H9 (cell line): Measurements from ENCODE around the gene FNIP2. TPM values are rescaled to one million over a fixed set of nuclear protein-coding genes. Genes with fewer than 3 reads are reported as not detected.

ENCODE experiments used
- DNase-seq: peaks from one replicate; pipeline ENCODE4 v3.0.0-alpha.2; 2017
- H2AFZ ChIP-seq: one replicate; pipeline ENCODE4 v1.6.1; 2013; ENCODE audit warnings: mild to moderate bottlenecking, low read length, control low read depth, moderate library complexity
- H2AK5ac ChIP-seq: 2 replicates; pipeline ENCODE4 v1.6.1; 2013; ENCODE audit warnings: low read length, control low read depth, mixed read lengths; ENCODE audit not compliant: insufficient read length
- H2BK120ac ChIP-seq: one replicate; pipeline ENCODE4 v1.6.1; 2013; ENCODE audit warnings: low read depth, mild to moderate bottlenecking, low read length, control low read depth, inconsistent platforms; ENCODE audit not compliant: poor library complexity, severe bottlenecking
- H2BK12ac ChIP-seq: 2 replicates; pipeline ENCODE4 v1.6.1; 2013; ENCODE audit warnings: low read length, control low read depth, mixed read lengths, low read depth; ENCODE audit not compliant: insufficient read length
- H2BK15ac ChIP-seq: 2 replicates; pipeline ENCODE4 v1.6.1; 2013; ENCODE audit warnings: low read depth, low read length, control low read depth
- H2BK20ac ChIP-seq: one replicate; pipeline ENCODE4 v1.6.1; 2013; ENCODE audit warnings: low read depth, mild to moderate bottlenecking, low read length, control low read depth, inconsistent platforms; ENCODE audit not compliant: poor library complexity, severe bottlenecking
- H2BK5ac ChIP-seq: 2 replicates; pipeline ENCODE4 v1.6.1; 2013; ENCODE audit warnings: low read length, control low read depth, mixed read lengths; ENCODE audit not compliant: insufficient read length
- H3K14ac ChIP-seq: 2 replicates; pipeline ENCODE4 v1.6.1; 2013; ENCODE audit warnings: low read length, control low read depth; ENCODE audit not compliant: insufficient read depth
- H3K18ac ChIP-seq: 2 replicates; pipeline ENCODE4 v1.6.1; 2013; ENCODE audit warnings: low read depth, mild to moderate bottlenecking, mixed read lengths, low read length, control low read depth; ENCODE audit not compliant: insufficient read length
- H3K23ac ChIP-seq: 2 replicates; pipeline ENCODE4 v1.6.1; 2013; ENCODE audit warnings: low read length, control low read depth, mixed read lengths, low read depth; ENCODE audit not compliant: insufficient read length
- H3K23me2 ChIP-seq: 2 replicates; pipeline ENCODE4 v1.6.1; 2013; ENCODE audit warnings: low read depth, mild to moderate bottlenecking, mixed read lengths, low read length, control low read depth; ENCODE audit not compliant: insufficient read length, poor library complexity, severe bottlenecking
- H3K27ac ChIP-seq: 2 replicates; pipeline ENCODE4 v1.5.1; 2013; ENCODE audit warnings: low read length, control low read depth, mixed read lengths, low read depth; ENCODE audit not compliant: insufficient read length
- H3K27me3 ChIP-seq: 2 replicates; pipeline ENCODE4 v1.6.1; 2013; ENCODE audit warnings: low read length, control low read depth, inconsistent platforms; ENCODE audit not compliant: insufficient read depth
- H3K4ac ChIP-seq: 2 replicates; pipeline ENCODE4 v1.6.1; 2013; ENCODE audit warnings: low read depth, mild to moderate bottlenecking, control low read depth, inconsistent platforms, low read length, moderate library complexity
- H3K4me1 ChIP-seq: 2 replicates; pipeline ENCODE4 v1.6.1; 2013; ENCODE audit warnings: low read length, control low read depth, inconsistent platforms; ENCODE audit not compliant: insufficient read depth
- H3K4me2 ChIP-seq: 2 replicates; pipeline ENCODE4 v1.6.1; 2013; ENCODE audit warnings: low read length, control low read depth, mixed read lengths; ENCODE audit not compliant: insufficient read length, insufficient read depth
- H3K56ac ChIP-seq: 2 replicates; pipeline ENCODE4 v1.6.1; 2013; ENCODE audit warnings: low read depth, mild to moderate bottlenecking, mixed read lengths, low read length, control low read depth; ENCODE audit not compliant: insufficient read length
- H3K79me1 ChIP-seq: 2 replicates; pipeline ENCODE4 v1.6.1; 2013; ENCODE audit warnings: low read depth, mild to moderate bottlenecking, moderate library complexity, low read length, control low read depth, inconsistent platforms; ENCODE audit not compliant: insufficient read depth, poor library complexity, severe bottlenecking
- H3K79me2 ChIP-seq: 2 replicates; pipeline ENCODE4 v1.6.1; 2013; ENCODE audit warnings: low read length, control low read depth, inconsistent platforms; ENCODE audit not compliant: insufficient read depth
- H3K9ac ChIP-seq: 2 replicates; pipeline ENCODE4 v1.6.1; 2013; ENCODE audit warnings: low read length, control low read depth, mixed read lengths; ENCODE audit not compliant: insufficient read length; ENCODE audit errors: extremely low read depth
- H3K9me3 ChIP-seq: one replicate; pipeline ENCODE4 v1.6.1; 2013; ENCODE audit warnings: low read depth, low read length, inconsistent platforms; ENCODE audit not compliant: control insufficient read depth
- H3T11ph ChIP-seq: one replicate; pipeline ENCODE4 v1.6.1; 2013; ENCODE audit warnings: mild to moderate bottlenecking, low read length, control low read depth, inconsistent platforms
- H4K20me1 ChIP-seq: one replicate; pipeline ENCODE4 v1.6.1; 2013; ENCODE audit not compliant: control insufficient read depth, insufficient read length, insufficient read depth
- H4K5ac ChIP-seq: 2 replicates; pipeline ENCODE4 v1.6.1; 2013; ENCODE audit warnings: low read depth, mild to moderate bottlenecking, mixed read lengths, low read length, control low read depth; ENCODE audit not compliant: insufficient read length
- H4K8ac ChIP-seq: replicated peaks from 2 replicates; pipeline ENCODE4 v1.6.1; 2013; ENCODE audit warnings: low read length, control low read depth, mixed read lengths, low read depth; ENCODE audit not compliant: insufficient read length
- H4K91ac ChIP-seq: 2 replicates; pipeline ENCODE4 v1.6.1; 2013; ENCODE audit warnings: low read depth, mild to moderate bottlenecking, moderate library complexity, mixed read lengths, low read length, control low read depth; ENCODE audit not compliant: insufficient read length
- H3K27ac Mint-ChIP-seq, 3 experiments: 2 replicates in 2 of 3; 3 replicates in 1 of 3; pipeline ENCODE4 v1.8.0; 2020 to 2021; ENCODE audit warnings: mixed read lengths in 3 of 3, mild to moderate bottlenecking in 1 of 3, moderate library complexity in 1 of 3
- H3K27me3 Mint-ChIP-seq: 2 replicates; pipeline ENCODE4 v1.8.0; 2021; ENCODE audit warnings: low read depth, mild to moderate bottlenecking, moderate library complexity, mixed read lengths
- H3K36me3 Mint-ChIP-seq, 3 experiments: 2 replicates in 2 of 3; 3 replicates in 1 of 3; pipeline ENCODE4 v1.8.0; 2020 to 2021; ENCODE audit warnings: low read depth in 3 of 3, mixed read lengths in 3 of 3; ENCODE audit not compliant: insufficient read depth in 1 of 3
- H3K4me1 Mint-ChIP-seq, 2 experiments: 2 replicates each; pipeline ENCODE4 v1.8.0; 2020; ENCODE audit warnings: mixed read lengths in 2 of 2
- H3K4me3 Mint-ChIP-seq, 2 experiments: 2 replicates in 1 of 2; 3 replicates in 1 of 2; pipeline ENCODE4 v1.8.0; 2020 to 2021; ENCODE audit warnings: mild to moderate bottlenecking in 2 of 2, mixed read lengths in 2 of 2, moderate library complexity in 1 of 2
- H3K9me3 Mint-ChIP-seq, 2 experiments: 2 replicates in 1 of 2; 3 replicates in 1 of 2; pipeline ENCODE4 v1.8.0; 2020; ENCODE audit warnings: mild to moderate bottlenecking in 2 of 2, mixed read lengths in 2 of 2, moderate library complexity in 1 of 2
- CTCF ChIP-seq: fragments of 200-600 bp; sonication (generic); conservative IDR thresholded peaks from 3 replicates; pipeline ENCODE4 v1.8.0; 2021; ENCODE audit warnings: antibody characterized with exemption, mild to moderate bottlenecking
- WGBS: extraction: QIAGEN DNeasy Blood & Tissue Kit; methylation state at CpG from one replicate; pipeline ENCODE4 v1.1.7; 2013; ENCODE audit warnings: missing lambda C conversion rate, low lambda C conversion rate, mixed read lengths; ENCODE audit not compliant: insufficient read length; ENCODE audit errors: extremely low coverage; 5-methylcytosine and 5-hydroxymethylcytosine counted together
- total RNA-seq: library from RNA; stranded (reverse); gene quantifications from 2 replicates; pipeline ENCODE4 v1.2.1, GENCODE V29; 2021

Gene FNIP2
- total RNA-seq, 1 experiment from 2014 or later, result 9.6 TPM

DNA sequence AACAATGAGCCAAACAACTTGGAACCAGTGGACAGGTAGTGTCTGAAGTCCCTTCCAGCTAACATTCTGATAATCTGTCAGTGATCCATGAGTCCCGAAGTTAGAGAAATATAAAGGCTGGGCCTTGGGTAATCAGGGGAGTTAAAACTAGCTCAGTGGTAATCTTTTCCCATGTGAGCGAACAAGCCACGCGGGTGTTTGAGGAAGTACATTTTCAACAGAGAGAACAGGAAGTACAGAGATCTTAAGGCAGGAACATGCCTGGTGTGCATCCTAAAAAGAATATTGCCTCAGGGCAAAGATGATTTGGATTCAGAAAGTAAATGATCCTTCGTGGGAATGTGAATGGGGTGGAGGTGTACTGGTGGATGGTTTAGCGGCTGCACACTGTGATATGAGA lies 42.9 kb downstream of the FNIP2 start:
- TF ChIP-seq CTCF, result no peak
- Histone ChIP-seq H2BK15ac (no peak overlapping the region), H2BK120ac (no peak overlapping the region), H3K23me2 (no peaks in the 10 kb centered on the region), H4K8ac (no peak overlapping the region), H3K4me2 (no peak overlapping the region), H4K20me1 (no peaks in the 10 kb centered on the region), H4K5ac (no peak overlapping the region), H3T11ph (no peak overlapping the region), H3K18ac (no peak overlapping the region), H2BK20ac (no peak overlapping the region), H3K56ac (no peak overlapping the region), H2BK12ac (no peak overlapping the region), H3K4ac (no peak overlapping the region), H2AK5ac (no peak overlapping the region), H3K9me3 (no peaks in the 10 kb centered on the region), H3K27me3 (no peaks in the 10 kb centered on the region), H3K9ac (no peak overlapping the region), H3K14ac (no peak overlapping the region), H2BK5ac (no peak overlapping the region), H3K79me2 (0 out of 2 replicates have a peak, but pooled peaks cover 2% of the 10 kb centered on the region), H3K27ac (no peak overlapping the region), H3K4me1 (peaks cover 2% of the 10 kb centered on the region; the same call in 1 of the 2 replicates), H4K91ac (no peak overlapping the region), H3K23ac (no peak overlapping the region), H3K79me1 (no peaks in the 10 kb centered on the region), H2AFZ (no peak overlapping the region)
- no peak for DNase-seq
- H3K27me3 Mint-ChIP-seq, result no peaks in the 10 kb centered on the region
- H3K9me3 Mint-ChIP-seq, result no peaks in the 10 kb centered on the region
- H3K4me3 Mint-ChIP-seq, result no peak overlapping the region
- H3K4me1 Mint-ChIP-seq, result peaks cover 18 to 25% of the 10 kb centered on the region in 2 experiments
- no CpG with 5 or more reads among the region's 6 CpGs for WGBS
- H3K36me3 Mint-ChIP-seq, result no peaks in the 10 kb centered on the region
- H3K27ac Mint-ChIP-seq, result peak overlapping the region in 1 of 3 experiments; percentile 86; a peak in 2 of 7 replicates
